SK-N-SH (cell line): ENCODE data around the gene CDKAL1.

ENCODE experiments used
- CHD2 ChIP-seq: fragments of 150-350 bp; IDR thresholded peaks from 2 replicates; pipeline ENCODE4 v1.6.1; 2018; ENCODE audit warnings: low read length; ENCODE audit not compliant: partially characterized antibody
- EP300 ChIP-seq, 2 experiments: IDR thresholded peaks; 2 replicates each; pipeline versions ENCODE4 v1.4.0 to v1.6.1; 2012; ENCODE audit warnings: borderline replicate concordance in 1 of 2, low read depth in 1 of 2, low read length in 1 of 2
- YY1 ChIP-seq: IDR thresholded peaks from 2 replicates; pipeline ENCODE4 v1.4.0; 2012; ENCODE audit warnings: low read depth, mild to moderate bottlenecking
- TF ChIP-seq, protein P1 (sequence below): fragments of 200-600 bp; sonication (generic); IDR thresholded peaks from 2 replicates; pipeline ENCODE4 v1.6.1; 2017; ENCODE audit warnings: antibody characterized with exemption, mild to moderate bottlenecking, moderate library complexity

DNA sequence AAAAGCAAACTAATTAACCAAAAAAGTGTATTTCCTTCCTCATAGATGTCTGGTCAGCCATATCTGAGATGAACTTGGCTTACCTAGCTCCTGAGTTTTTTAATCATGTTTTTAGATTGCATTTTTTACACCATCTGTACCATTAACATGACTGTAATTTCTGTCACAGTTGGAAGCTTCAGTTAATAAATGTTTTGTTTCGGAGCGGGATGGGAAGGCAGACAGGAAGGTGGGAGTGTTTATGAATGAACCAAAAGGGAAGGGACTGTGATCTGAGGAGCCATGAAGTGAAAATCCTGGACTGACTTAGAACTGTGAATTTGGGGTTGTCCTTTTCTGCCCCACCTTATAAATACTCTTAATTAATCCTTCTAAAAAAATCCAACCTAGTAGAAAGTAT, 613.7 kb downstream of the CDKAL1 start:
- TF ChIP-seq, protein P1, sequence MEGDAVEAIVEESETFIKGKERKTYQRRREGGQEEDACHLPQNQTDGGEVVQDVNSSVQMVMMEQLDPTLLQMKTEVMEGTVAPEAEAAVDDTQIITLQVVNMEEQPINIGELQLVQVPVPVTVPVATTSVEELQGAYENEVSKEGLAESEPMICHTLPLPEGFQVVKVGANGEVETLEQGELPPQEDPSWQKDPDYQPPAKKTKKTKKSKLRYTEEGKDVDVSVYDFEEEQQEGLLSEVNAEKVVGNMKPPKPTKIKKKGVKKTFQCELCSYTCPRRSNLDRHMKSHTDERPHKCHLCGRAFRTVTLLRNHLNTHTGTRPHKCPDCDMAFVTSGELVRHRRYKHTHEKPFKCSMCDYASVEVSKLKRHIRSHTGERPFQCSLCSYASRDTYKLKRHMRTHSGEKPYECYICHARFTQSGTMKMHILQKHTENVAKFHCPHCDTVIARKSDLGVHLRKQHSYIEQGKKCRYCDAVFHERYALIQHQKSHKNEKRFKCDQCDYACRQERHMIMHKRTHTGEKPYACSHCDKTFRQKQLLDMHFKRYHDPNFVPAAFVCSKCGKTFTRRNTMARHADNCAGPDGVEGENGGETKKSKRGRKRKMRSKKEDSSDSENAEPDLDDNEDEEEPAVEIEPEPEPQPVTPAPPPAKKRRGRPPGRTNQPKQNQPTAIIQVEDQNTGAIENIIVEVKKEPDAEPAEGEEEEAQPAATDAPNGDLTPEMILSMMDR = no peak
- TF ChIP-seq CHD2 (no peak), YY1 (no peak), EP300 (IDR thresholded peaks at IDR 0.05; ENCODE audit: borderline replicate concordance in 1 of 2, low read depth in 1 of 2, low read length in 1 of 2) (no peak)
